H1 (cell line): ENCODE data around the gene NFX1. TPM values are rescaled to one million over a fixed set of nuclear protein-coding genes. Genes with fewer than 3 reads are reported as not detected.

Source experiments
- BACH1 ChIP-seq: IDR thresholded peaks from 2 replicates; pipeline ENCODE4 v1.6.1; 2012; ENCODE audit warnings: low read length, improper control_type of control experiment
- BRCA1 ChIP-seq: IDR thresholded peaks from 2 replicates; pipeline ENCODE4 v1.6.1; 2012; ENCODE audit warnings: low read depth, low read length, improper control_type of control experiment
- CBX5 ChIP-seq: fragments of 300-800, 300-1000 bp; sonication (generic); IDR thresholded peaks from 2 replicates; pipeline ENCODE4 v1.7.1; 2016; ENCODE audit warnings: antibody characterized with exemption, low read length, low read depth
- CTCF ChIP-seq, 3 experiments: IDR thresholded peaks; 1 replicate in 2 of 3; 2 replicates in 1 of 3; pipeline versions ENCODE4 v1.5.1 to v1.6.1; 2011; ENCODE audit warnings: low read length in 3 of 3, mild to moderate bottlenecking in 3 of 3, inconsistent platforms in 2 of 3, low read depth in 1 of 3, moderate library complexity in 1 of 3; ENCODE audit not compliant: insufficient read depth in 1 of 3; ENCODE audit errors: control extremely low read depth in 1 of 3
- EP300 ChIP-seq, 2 experiments: IDR thresholded peaks; 1 replicate in 1 of 2; 2 replicates in 1 of 2; pipeline ENCODE4 v1.6.1; 2011 to 2012; ENCODE audit warnings: low read depth in 2 of 2, low read length in 2 of 2, mild to moderate bottlenecking in 2 of 2, borderline replicate concordance in 1 of 2, inconsistent platforms in 1 of 2, moderate library complexity in 1 of 2
- EZH2 ChIP-seq: fragments of 200-600 bp; sonication (generic); IDR thresholded peaks from 2 replicates; pipeline ENCODE4 v1.7.1; 2012; ENCODE audit warnings: low read depth, mild to moderate bottlenecking, moderate library complexity, low read length, inconsistent platforms; ENCODE audit not compliant: severe bottlenecking
- GTF2F1 ChIP-seq: IDR thresholded peaks from 2 replicates; pipeline ENCODE4 v1.6.1; 2012; ENCODE audit warnings: low read depth, low read length, improper control_type of control experiment, borderline replicate concordance
- HDAC2 ChIP-seq, 2 experiments: fragments of 300-600 bp in 1 of 2; sonication (generic) in 1 of 2; IDR thresholded peaks; 2 replicates each; pipeline ENCODE4 v1.6.1; 2011 to 2012; ENCODE audit warnings: low read depth in 2 of 2, low read length in 2 of 2, mild to moderate bottlenecking in 2 of 2, moderate library complexity in 2 of 2, borderline replicate concordance in 1 of 2, inconsistent platforms in 1 of 2
- JUN ChIP-seq: IDR thresholded peaks from 2 replicates; pipeline ENCODE4 v1.6.1; 2011; ENCODE audit warnings: low read depth, mild to moderate bottlenecking, improper control_type of control experiment, low read length
- KDM4A ChIP-seq: IDR thresholded peaks from one replicate; pipeline ENCODE4 v1.7.1; 2012; ENCODE audit warnings: low read depth, mild to moderate bottlenecking, moderate library complexity, low read length, inconsistent platforms; ENCODE audit not compliant: severe bottlenecking
- NANOG ChIP-seq: IDR thresholded peaks from 2 replicates; pipeline ENCODE4 v1.6.1; 2011; ENCODE audit warnings: low read length, low read depth, mild to moderate bottlenecking, inconsistent platforms; ENCODE audit not compliant: insufficient read depth, poor library complexity, severe bottlenecking
- NRF1 ChIP-seq: IDR thresholded peaks from 2 replicates; pipeline ENCODE4 v1.6.1; 2011; ENCODE audit warnings: mild to moderate bottlenecking, low read depth, low read length, improper control_type of control experiment
- POLR2A ChIP-seq, 2 experiments: IDR thresholded peaks; 1 replicate in 1 of 2; 2 replicates in 1 of 2; pipeline ENCODE4 v1.6.1; 2011; ENCODE audit warnings: low read depth in 2 of 2, low read length in 2 of 2, mild to moderate bottlenecking in 2 of 2; ENCODE audit errors: control extremely low read depth in 1 of 2
- POLR2AphosphoS5 ChIP-seq: IDR thresholded peaks from 2 replicates; pipeline ENCODE4 v1.6.1; 2011; ENCODE audit warnings: low read depth, low read length
- RXRA ChIP-seq: IDR thresholded peaks from 2 replicates; pipeline ENCODE4 v1.6.1; 2011; ENCODE audit warnings: low read depth, mild to moderate bottlenecking, low read length, moderate library complexity; ENCODE audit not compliant: insufficient read depth
- SAP30 ChIP-seq: fragments of 300-600 bp; sonication (generic); IDR thresholded peaks from 2 replicates; pipeline ENCODE4 v1.7.1; 2012; ENCODE audit warnings: low read length, moderate library complexity, mild to moderate bottlenecking, inconsistent platforms; ENCODE audit not compliant: insufficient read depth, insufficient replicate concordance
- SP4 ChIP-seq: IDR thresholded peaks from 2 replicates; pipeline ENCODE4 v1.6.1; 2012; ENCODE audit warnings: low read length, inconsistent platforms
- TCF12 ChIP-seq: IDR thresholded peaks from 2 replicates; pipeline ENCODE4 v1.6.1; 2011; ENCODE audit warnings: low read depth, mild to moderate bottlenecking, low read length
- polyA plus RNA-seq, 7 experiments: library from polyadenylated mRNA; depleted of rRNA in 3 of 7; stranded (reverse) in 5 of 7; unstranded in 2 of 7; fragments of >200 nt in 5 of 7; fragments of 200-250 nt in 2 of 7; gene quantifications; 1 replicate in 5 of 7; 2 replicates in 1 of 7; 4 replicates in 1 of 7; pipeline versions ENCODE4 v1.2.1 to v1.2.3, GENCODE V29; 2011 to 2013; ENCODE audit warnings: missing spikeins in 2 of 7, mixed read lengths in 2 of 7
- total RNA-seq: library from RNA; stranded (reverse); fragmentation: NEBNext Ultra II Directional; extraction: Animal tissue kit (Norgen Biotek cat#: 25700); gene quantifications from 2 replicates; pipeline ENCODE4 v1.2.1, GENCODE V29; 2021
- TF ChIP-seq, protein P1 (sequence below): IDR thresholded peaks from 2 replicates; pipeline ENCODE4 v1.6.1; 2012; ENCODE audit warnings: inconsistent platforms

The NFX1 gene
- total and polyA plus RNA-seq, 2 of the 8 experiments (the other 6 are each of a cell fraction or from before 2014, with no cell fraction given) = 19.4 to 28.4 TPM

GRCh38 chr9:33290247-33291030, at the start of gene NFX1 (continued):
- TF ChIP-seq BACH1 (no peak), SP4 (no peak), NRF1 (peak; percentile 52), EZH2 (no peak), CTCF (IDR thresholded peaks at IDR 0.05; ENCODE audit: control extremely low read depth in 1 of 3, insufficient read depth in 1 of 3, low read depth in 1 of 3, low read length in 3 of 3) (no peak), CBX5 (no peak), EP300 (IDR thresholded peaks at IDR 0.05; ENCODE audit: borderline replicate concordance in 1 of 2, low read depth in 2 of 2, low read length in 2 of 2) (no peak), POLR2AphosphoS5 (peak; percentile 98), BRCA1 (no peak; the same call in 1 of the 2 replicates), KDM4A (peak; percentile 100), JUN (no peak), TCF12 (no peak), SAP30 (peak; percentile 95), NANOG (no peak), GTF2F1 (0 out of 2 replicates have a peak, but pooled peaks have one; percentile 36), HDAC2 (IDR thresholded peaks at IDR 0.05; ENCODE audit: borderline replicate concordance in 1 of 2, low read depth in 2 of 2, low read length in 2 of 2) (peak in 1 of 2 experiments; percentile 90; a peak in 1 of 4 replicates), RXRA (no peak), POLR2A (IDR thresholded peaks at IDR 0.05; ENCODE audit: control extremely low read depth in 1 of 2, low read depth in 2 of 2, low read length in 2 of 2) (peak; percentile 95 to 96)
- TF ChIP-seq, protein P1, sequence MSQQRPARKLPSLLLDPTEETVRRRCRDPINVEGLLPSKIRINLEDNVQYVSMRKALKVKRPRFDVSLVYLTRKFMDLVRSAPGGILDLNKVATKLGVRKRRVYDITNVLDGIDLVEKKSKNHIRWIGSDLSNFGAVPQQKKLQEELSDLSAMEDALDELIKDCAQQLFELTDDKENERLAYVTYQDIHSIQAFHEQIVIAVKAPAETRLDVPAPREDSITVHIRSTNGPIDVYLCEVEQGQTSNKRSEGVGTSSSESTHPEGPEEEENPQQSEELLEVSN = peak; percentile 72; the same call in 1 of the 2 replicates
